Naive thymus-derived CD4-positive, alpha-beta T cell (primary cell): ENCODE measurements around the gene GTPBP6. TPM values are rescaled to one million over a fixed set of nuclear protein-coding genes. Genes with fewer than 3 reads are reported as not detected.

Source experiments
- polyA plus RNA-seq, 2 donors: library from polyadenylated mRNA; unstranded; fragments of 300-500 nt; fragmentation: Illumina TruSeq; gene quantifications; one replicate each; pipeline ENCODE4 v1.2.3, GENCODE V29; 2021
- total RNA-seq, 6 experiments: library from RNA in 5 of 6; stranded (reverse) in 5 of 6; gene quantifications; 1 replicate in 5 of 6; 2 replicates in 1 of 6; pipeline ENCODE4 v1.2.3 and lab custom pipeline; 2021 to 2026

Gene GTPBP6
- total and polyA plus RNA-seq, 7 experiments from 2014 or later: 38.9 to 95.2 (median 73.9) TPM

Other genes starting within 250 kb of the GTPBP6 start
- 10 to 100 TPM; 18.2 to 51.1 (median 40.6) TPM for gene PLCXD1, start 37.4 kb downstream of the GTPBP6 start, total RNA-seq
- 1 to 10 TPM; 3.2 to 8.4 TPM for gene PLCXD1, start 37.4 kb downstream of the GTPBP6 start, polyA plus RNA-seq
- gene PPP2R3B, start 68.1 kb upstream of the GTPBP6 start, total RNA-seq: 10 to 100 TPM; 24.9 to 53.5 (median 32.5) TPM
- 10 to 100 TPM in 1 of 2 donors, 1 to 10 TPM in 1; 7.3 to 13.8 TPM for gene PPP2R3B, start 68.1 kb upstream of the GTPBP6 start, polyA plus RNA-seq